Measurements from ENCODE around the gene ABCA13.

ABCA13 gene

DNA sequence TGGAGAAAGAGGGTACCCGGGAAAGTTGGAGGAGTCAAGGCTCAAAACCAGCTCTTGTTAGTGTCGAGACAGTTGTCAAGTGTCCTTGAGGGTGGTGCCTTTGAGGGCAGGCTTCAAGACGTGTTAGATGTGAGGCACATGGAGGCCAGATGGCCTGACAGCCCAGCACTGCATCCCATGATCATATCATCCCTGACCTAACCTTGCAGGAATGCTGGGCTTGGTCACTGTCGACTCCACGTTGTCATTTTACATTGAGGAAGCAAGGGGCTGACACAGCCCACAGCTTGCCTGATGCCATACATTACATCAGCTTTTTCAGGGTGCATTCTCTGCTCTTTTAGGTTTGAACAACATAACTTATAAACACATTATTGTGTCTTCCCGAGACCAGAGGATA is 114.1 kb downstream of the ABCA13 start:
- H3K27me3 ChIP-seq: no peaks in the 10 kb centered on the region
- H3K9ac ChIP-seq: no peak overlapping the region
- no peak for TF ChIP-seq Cebpa-rat (IDR thresholded peaks at IDR 0.05)
- H3K9me3 ChIP-seq: peaks cover 9% of the 10 kb centered on the region; the same call in 1 of the 2 replicates
- H3K27ac ChIP-seq: no peak overlapping the region
- no peak overlapping the region for H3K4me3 ChIP-seq
- H3K36me3 ChIP-seq: no peaks in the 10 kb centered on the region
- no peak overlapping the region for H3K4me2 ChIP-seq
- H3K4me1 ChIP-seq: peaks cover 32% of the 10 kb centered on the region
- no peaks in the 10 kb centered on the region for H4K20me1 ChIP-seq

DNA sequence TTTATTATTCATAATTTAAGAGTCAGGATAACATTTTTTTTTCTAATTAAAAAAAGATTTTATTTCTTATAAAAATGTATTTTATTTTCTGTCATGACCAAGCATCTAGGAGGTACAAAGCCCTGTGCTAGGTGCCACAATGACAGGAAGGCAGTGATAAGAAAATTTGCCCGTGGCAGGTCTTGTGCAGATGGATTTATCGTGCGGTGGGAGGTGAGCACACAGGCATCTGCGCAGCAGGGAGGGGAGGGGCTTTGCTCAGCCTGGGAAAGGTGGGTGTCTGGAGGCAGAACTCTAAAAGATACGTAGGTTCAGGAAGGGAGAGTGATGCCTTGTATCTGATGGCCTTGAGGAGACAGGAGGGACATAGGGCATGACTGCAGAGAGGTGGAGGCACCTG is 115.6 kb downstream of the ABCA13 start:
- H3K9me3 ChIP-seq: peaks cover 9% of the 10 kb centered on the region; the same call in 1 of the 2 replicates
- H3K27ac ChIP-seq: no peak overlapping the region
- no peak overlapping the region for H3K9ac ChIP-seq
- peaks cover 41% of the 10 kb centered on the region for H3K4me1 ChIP-seq
- H3K4me3 ChIP-seq: no peak overlapping the region
- H4K20me1 ChIP-seq: no peaks in the 10 kb centered on the region
- no peak for TF ChIP-seq Cebpa-rat (IDR thresholded peaks at IDR 0.05)
- no peaks in the 10 kb centered on the region for H3K36me3 ChIP-seq
- H3K27me3 ChIP-seq: no peaks in the 10 kb centered on the region
- peak overlapping the region; percentile 39; the same call in 1 of the 2 replicates for H3K4me2 ChIP-seq

DNA sequence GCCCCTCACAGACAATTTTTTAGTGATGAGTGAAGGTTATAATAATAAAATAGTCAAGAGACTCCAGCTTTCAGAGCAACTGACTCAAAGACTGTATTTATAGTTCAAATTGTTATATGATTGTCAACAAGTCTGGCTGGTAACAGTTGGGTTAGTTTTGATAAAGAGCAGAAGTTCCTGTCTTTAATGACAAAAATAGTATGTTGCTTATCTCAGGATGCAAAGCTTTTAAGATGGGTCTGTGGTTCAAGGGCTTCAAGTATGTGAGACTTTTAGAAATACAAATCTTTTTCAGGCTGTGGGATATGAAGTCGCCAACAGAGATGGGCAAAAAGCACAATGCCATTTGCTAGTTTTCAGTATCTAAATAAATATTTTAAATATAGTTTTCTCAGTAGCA is 118.4 kb downstream of the ABCA13 start:
- H3K27ac ChIP-seq: no peak overlapping the region
- no peak for TF ChIP-seq Cebpa-rat (IDR thresholded peaks at IDR 0.05)
- no peak overlapping the region; the same call in 1 of the 2 replicates for H3K9ac ChIP-seq
- H3K4me2 ChIP-seq: peak overlapping the region; percentile 48
- no peaks in the 10 kb centered on the region for H3K27me3 ChIP-seq
- peaks cover 9% of the 10 kb centered on the region; the same call in 1 of the 2 replicates for H3K9me3 ChIP-seq
- peaks cover 52% of the 10 kb centered on the region for H3K4me1 ChIP-seq
- H3K36me3 ChIP-seq: no peaks in the 10 kb centered on the region
- no peaks in the 10 kb centered on the region for H4K20me1 ChIP-seq
- H3K4me3 ChIP-seq: no peak overlapping the region

DNA sequence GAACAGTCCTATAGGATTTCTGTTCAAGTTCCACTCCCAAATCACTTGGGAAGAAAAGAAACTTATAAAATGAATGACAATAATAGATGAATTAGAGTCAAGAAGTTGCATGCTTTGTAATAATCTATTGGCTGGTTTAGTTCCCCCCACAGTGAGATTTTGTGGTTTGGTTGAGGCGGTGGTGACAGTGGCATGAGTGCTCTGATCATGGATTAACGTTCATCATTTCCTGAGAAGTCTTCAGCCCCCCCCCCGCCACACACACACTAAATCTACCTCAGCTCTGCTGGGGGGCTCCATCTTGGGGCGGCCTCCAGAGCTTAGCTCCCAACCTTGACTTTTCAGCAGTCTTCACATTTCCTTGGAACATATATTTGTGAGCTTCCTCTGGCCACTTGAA is 121.7 kb downstream of the ABCA13 start:
- Histone ChIP-seq H3K36me3 (no peaks in the 10 kb centered on the region), H3K9me3 (no peaks in the 10 kb centered on the region), H4K20me1 (no peaks in the 10 kb centered on the region), H3K4me3 (no peak overlapping the region), H3K27ac (no peak overlapping the region), H3K4me2 (peak overlapping the region; percentile 8), H3K4me1 (peaks cover 37% of the 10 kb centered on the region), H3K9ac (no peak overlapping the region), H3K27me3 (no peaks in the 10 kb centered on the region)
- no peak for TF ChIP-seq Cebpa-rat (IDR thresholded peaks at IDR 0.05)

DNA sequence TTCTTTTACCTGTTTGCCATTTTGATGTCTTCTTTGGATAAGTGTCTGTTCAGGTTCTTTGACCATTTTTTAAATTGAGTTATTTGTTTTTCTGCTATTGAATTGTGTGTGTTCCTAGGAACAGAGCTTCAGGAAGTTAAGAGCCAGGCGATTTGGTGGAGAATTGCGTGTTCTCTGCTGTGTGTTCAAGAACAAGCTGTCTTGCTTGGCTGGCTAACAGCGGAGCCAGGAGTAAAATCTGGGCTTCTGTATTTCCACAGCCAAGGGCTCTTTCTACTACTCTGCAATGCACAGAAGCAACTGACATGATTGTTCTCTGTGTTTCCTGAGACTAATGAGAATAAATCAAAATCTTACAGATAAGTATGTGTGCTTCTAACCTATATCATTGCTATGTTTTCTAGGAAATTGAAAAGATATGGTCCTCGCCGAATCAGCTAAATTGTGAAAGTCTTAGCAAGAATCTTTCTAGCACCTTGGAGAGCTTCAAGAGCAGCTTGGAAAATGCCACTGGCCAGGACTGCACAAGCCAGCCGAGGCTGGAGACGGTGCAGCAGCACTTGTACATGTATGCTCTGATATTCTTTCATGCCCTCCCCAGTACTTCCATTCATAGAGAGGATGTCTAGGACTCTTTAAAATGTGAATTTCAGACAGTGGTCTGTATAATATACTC is 124.2 kb downstream of the ABCA13 start:
- Histone ChIP-seq H3K36me3 (no peaks in the 10 kb centered on the region), H3K9me3 (no peaks in the 10 kb centered on the region), H4K20me1 (no peaks in the 10 kb centered on the region), H3K27ac (no peak overlapping the region), H3K4me3 (no peak overlapping the region), H3K27me3 (no peaks in the 10 kb centered on the region), H3K4me1 (peaks cover 29% of the 10 kb centered on the region), H3K4me2 (no peak overlapping the region), H3K9ac (no peak overlapping the region)
- no peak for TF ChIP-seq Cebpa-rat (IDR thresholded peaks at IDR 0.05)

DNA sequence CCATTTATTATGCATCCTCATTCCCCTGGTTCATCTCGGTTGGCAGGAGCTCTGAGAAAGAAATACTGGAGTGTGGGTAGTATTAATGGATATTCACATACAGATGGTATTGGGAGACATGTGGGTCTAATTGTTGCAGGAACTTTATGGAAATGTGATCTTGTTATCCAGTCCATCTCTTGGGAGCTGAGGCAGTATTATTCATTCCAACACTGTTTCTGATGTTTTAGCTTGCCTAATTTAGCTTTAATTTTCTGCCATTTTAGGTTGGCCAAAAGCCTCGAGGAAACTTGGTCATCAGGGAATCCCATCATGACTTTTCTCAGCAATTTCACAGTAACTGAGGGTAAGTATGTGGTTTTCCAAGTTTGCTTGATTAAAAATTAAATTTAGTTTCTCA is 125.7 kb downstream of the ABCA13 start:
- Histone ChIP-seq H3K27ac (no peak overlapping the region), H3K9me3 (no peaks in the 10 kb centered on the region), H3K9ac (no peak overlapping the region), H3K4me3 (no peak overlapping the region), H4K20me1 (no peaks in the 10 kb centered on the region), H3K27me3 (no peaks in the 10 kb centered on the region), H3K36me3 (no peaks in the 10 kb centered on the region), H3K4me1 (peaks cover 21% of the 10 kb centered on the region), H3K4me2 (no peak overlapping the region)
- no peak for TF ChIP-seq Cebpa-rat (IDR thresholded peaks at IDR 0.05)

DNA sequence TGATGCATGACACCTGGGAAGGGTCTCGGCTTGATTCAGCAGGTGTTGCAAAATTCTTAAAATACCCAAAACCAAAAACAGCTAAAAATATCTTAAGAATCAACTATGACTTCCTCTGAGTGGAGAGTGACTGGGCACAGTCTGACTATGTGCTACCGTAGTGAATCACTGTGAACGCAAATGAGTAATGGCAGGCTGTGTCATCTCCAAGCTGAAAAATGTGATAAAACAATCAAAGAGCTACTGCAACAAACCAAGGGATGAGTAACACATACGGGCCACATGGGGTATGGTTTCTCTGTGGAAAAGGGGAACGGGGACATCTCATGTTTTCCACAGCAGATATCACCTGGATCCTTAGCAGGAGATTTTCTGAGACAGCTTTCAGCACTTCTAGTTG is 127.5 kb downstream of the ABCA13 start:
- H3K4me1 ChIP-seq: peaks cover 9% of the 10 kb centered on the region
- no peaks in the 10 kb centered on the region for H3K9me3 ChIP-seq
- no peak overlapping the region for H3K27ac ChIP-seq
- H4K20me1 ChIP-seq: no peaks in the 10 kb centered on the region
- H3K4me2 ChIP-seq: peak overlapping the region; percentile 25
- no peaks in the 10 kb centered on the region for H3K27me3 ChIP-seq
- H3K9ac ChIP-seq: no peak overlapping the region
- H3K36me3 ChIP-seq: no peaks in the 10 kb centered on the region
- H3K4me3 ChIP-seq: no peak overlapping the region
- no peak for TF ChIP-seq Cebpa-rat (IDR thresholded peaks at IDR 0.05)

DNA sequence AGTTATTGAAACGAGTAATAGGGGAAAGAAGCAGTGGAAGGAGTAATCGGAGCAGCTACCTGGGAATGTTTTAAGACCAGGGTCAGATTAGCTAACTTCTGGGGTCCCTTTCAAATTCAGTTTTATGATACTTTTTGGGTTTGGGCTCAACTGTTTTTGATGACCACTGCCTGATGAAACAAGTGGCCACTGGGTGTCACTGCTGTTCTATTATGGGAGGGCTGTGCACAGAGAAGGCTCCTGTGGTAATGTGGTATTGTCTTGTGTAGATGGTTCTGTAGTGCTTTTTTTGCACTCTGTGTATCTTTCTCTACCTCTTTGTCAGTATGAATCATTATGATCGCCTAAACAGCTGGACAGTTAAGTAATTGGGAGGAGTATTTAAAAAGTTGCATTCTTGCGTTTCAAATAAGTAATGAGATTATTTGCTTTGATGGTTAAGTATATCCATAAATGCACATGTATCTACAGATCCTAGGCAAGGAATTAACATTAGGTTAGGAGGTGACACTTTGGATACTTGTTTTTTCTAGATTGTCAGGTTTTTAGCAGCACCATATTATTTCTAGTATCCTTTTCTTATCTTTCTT is 128.4 kb downstream of the ABCA13 start:
- Histone ChIP-seq H4K20me1 (no peaks in the 10 kb centered on the region), H3K36me3 (no peaks in the 10 kb centered on the region), H3K4me3 (no peak overlapping the region), H3K9me3 (no peaks in the 10 kb centered on the region), H3K4me1 (peaks cover 9% of the 10 kb centered on the region), H3K27me3 (no peaks in the 10 kb centered on the region), H3K27ac (no peak overlapping the region), H3K9ac (no peak overlapping the region), H3K4me2 (no peak overlapping the region)
- no peak for TF ChIP-seq Cebpa-rat (IDR thresholded peaks at IDR 0.05)

DNA sequence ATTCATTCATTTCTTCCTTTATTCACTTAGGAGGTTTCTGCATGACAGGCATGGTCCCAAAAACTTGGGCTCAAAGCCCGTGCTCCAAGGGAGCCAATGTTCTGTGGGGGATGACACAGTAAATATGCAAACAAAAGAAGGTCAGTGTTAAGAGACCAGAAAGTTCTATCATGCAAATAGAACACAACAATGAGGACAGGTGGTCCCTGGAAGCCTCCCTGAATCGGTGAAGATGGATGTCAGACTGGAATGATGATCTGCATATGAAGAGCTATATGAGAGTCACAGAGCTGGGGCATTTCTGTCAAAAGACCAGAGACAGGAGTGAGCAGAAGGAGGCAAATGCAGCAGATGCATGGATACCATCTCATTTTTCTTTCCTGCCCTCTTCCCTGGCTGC is 129.0 kb downstream of the ABCA13 start:
- Histone ChIP-seq H3K4me3 (no peak overlapping the region), H3K9me3 (no peaks in the 10 kb centered on the region), H3K4me2 (no peak overlapping the region), H3K36me3 (no peaks in the 10 kb centered on the region), H4K20me1 (no peaks in the 10 kb centered on the region), H3K9ac (no peak overlapping the region), H3K4me1 (peaks cover 9% of the 10 kb centered on the region), H3K27me3 (no peaks in the 10 kb centered on the region), H3K27ac (no peak overlapping the region)
- TF ChIP-seq Cebpa-rat (IDR thresholded peaks at IDR 0.05): no peak

DNA sequence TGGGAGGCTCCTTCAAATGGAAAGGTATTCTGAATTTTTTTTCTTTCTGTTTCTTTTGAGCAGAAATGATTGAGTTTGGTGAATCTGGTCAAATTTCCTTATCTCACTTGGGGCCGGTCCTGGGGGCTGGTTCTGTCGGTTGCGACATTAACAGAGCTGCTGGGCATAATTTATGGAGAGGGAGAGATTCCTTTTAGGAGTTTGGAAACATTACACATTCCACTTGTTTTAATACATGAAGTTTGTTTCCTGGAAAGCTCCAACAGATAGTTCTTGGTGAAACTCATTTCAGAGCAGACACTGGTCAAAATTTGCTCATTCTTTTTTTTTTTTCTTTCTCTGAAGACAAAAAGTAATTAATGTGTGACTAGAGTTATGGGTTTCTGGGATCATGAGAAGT is 129.9 kb downstream of the ABCA13 start:
- Histone ChIP-seq H3K4me3 (no peak overlapping the region), H3K9ac (no peak overlapping the region), H3K36me3 (no peaks in the 10 kb centered on the region), H3K9me3 (no peaks in the 10 kb centered on the region), H3K27ac (no peak overlapping the region), H3K4me1 (peaks cover 9% of the 10 kb centered on the region), H4K20me1 (no peaks in the 10 kb centered on the region), H3K27me3 (no peaks in the 10 kb centered on the region), H3K4me2 (no peak overlapping the region)
- TF ChIP-seq Cebpa-rat (IDR thresholded peaks at IDR 0.05): no peak
